Mononuclear cell (primary cell): ENCODE data around the gene MICAL2. TPM values are rescaled to one million over a fixed set of nuclear protein-coding genes. Genes with fewer than 3 reads are reported as not detected.

Experiments
- H3K27me3 ChIP-seq: 2 replicates; pipeline ENCODE4 v1.6.0; 2011; ENCODE audit warnings: low read length, control low read depth; ENCODE audit not compliant: insufficient read depth
- H3K4me1 ChIP-seq: 2 replicates; pipeline ENCODE4 v1.5.1; 2011; ENCODE audit warnings: mild to moderate bottlenecking, low read length, control low read depth; ENCODE audit not compliant: insufficient read depth
- H3K4me3 ChIP-seq: 2 replicates; pipeline ENCODE4 v1.5.1; 2011; ENCODE audit warnings: mild to moderate bottlenecking, low read length, moderate library complexity
- H3K9me3 ChIP-seq: 2 replicates; pipeline ENCODE4 v1.5.1; 2011; ENCODE audit warnings: low read depth, mild to moderate bottlenecking, control low read depth, low read length
- total RNA-seq: library from RNA; depleted of rRNA; stranded (reverse); fragments of >200 nt; gene quantifications from one replicate; pipeline ENCODE4 v1.2.3, GENCODE V29; 2012

MICAL2 gene
- total RNA-seq, 1 donor: 14.5 TPM

- H3K4me1 ChIP-seq: peaks cover 56% of the 10 kb centered on the region
- H3K9me3 ChIP-seq: no peaks in the 10 kb centered on the region
- H3K27me3 ChIP-seq: no peaks in the 10 kb centered on the region
- no peak overlapping the region for H3K4me3 ChIP-seq
Measured at GRCh38 chr11:12220305-12220704, 109.9 kb downstream of the MICAL2 start.

- Histone ChIP-seq H3K4me1 (peaks cover 53% of the 10 kb centered on the region), H3K27me3 (no peaks in the 10 kb centered on the region), H3K4me3 (no peak overlapping the region)
Measured at GRCh38 chr11:12221051-12221535, 110.7 kb downstream of the MICAL2 start.

DNA sequence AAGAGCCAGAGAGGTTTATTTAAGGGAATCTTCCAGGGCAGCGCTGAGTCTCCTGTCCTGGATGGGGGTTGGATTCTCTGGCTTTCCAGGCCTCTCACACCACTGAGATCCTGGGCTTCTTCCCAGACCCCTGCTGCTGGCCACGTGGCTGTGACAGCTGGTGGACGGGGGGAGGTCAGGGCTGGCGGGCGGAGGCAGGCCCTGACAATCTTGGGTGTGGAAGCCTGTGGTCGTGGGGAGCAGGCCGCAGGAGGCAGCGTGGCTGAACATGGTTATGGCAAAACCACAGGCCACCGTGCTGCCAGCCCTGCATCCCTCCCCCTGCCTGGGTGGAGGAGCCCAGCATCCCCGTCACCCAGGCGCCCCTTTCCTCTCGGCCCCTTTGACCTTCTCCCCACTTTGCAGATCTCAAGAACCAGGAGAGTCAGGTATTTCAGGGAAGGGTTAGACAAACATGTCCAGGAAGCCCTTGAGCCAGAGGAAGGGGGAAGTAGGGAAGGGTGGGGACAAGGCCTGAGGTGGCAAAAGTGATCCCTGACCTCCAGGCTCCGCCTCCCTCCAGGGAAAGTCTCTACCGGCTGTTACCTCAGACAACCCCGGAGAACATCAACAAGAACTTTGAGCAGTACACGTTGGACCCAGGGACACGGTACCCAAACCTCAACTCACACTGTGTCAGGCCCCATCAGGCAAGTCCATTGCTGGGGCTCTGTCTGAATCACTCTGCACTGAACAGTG is 111.8 kb downstream of the MICAL2 start:
- Histone ChIP-seq H3K4me3 (no peak overlapping the region), H3K27me3 (no peaks in the 10 kb centered on the region), H3K4me1 (peaks cover 45% of the 10 kb centered on the region), H3K9me3 (no peaks in the 10 kb centered on the region)

More at GRCh38 chr11:12221051-12221535, 110.7 kb downstream of the MICAL2 start:
- no peaks in the 10 kb centered on the region for H3K9me3 ChIP-seq

GRCh38 chr11:12223771-12224536 is 113.6 kb downstream of the MICAL2 start:
- Histone ChIP-seq H3K27me3 (no peaks in the 10 kb centered on the region), H3K9me3 (no peaks in the 10 kb centered on the region), H3K4me1 (peaks cover 44% of the 10 kb centered on the region), H3K4me3 (no peak overlapping the region)

- H3K9me3 ChIP-seq: no peaks in the 10 kb centered on the region
- H3K4me3 ChIP-seq: no peak overlapping the region
- no peaks in the 10 kb centered on the region for H3K27me3 ChIP-seq
- H3K4me1 ChIP-seq: peaks cover 44% of the 10 kb centered on the region
Measured at GRCh38 chr11:12224537-12224893, 114.1 kb downstream of the MICAL2 start.

GRCh38 chr11:12225046-12225739 is 114.8 kb downstream of the MICAL2 start:
- no peaks in the 10 kb centered on the region for H3K9me3 ChIP-seq
- peaks cover 44% of the 10 kb centered on the region for H3K4me1 ChIP-seq
- H3K4me3 ChIP-seq: no peak overlapping the region
- H3K27me3 ChIP-seq: no peaks in the 10 kb centered on the region

- H3K4me1 ChIP-seq: peaks cover 44% of the 10 kb centered on the region
- H3K4me3 ChIP-seq: no peak overlapping the region
- no peaks in the 10 kb centered on the region for H3K27me3 ChIP-seq
- no peaks in the 10 kb centered on the region for H3K9me3 ChIP-seq
Measured at GRCh38 chr11:12226093-12226492, 115.7 kb downstream of the MICAL2 start.

DNA sequence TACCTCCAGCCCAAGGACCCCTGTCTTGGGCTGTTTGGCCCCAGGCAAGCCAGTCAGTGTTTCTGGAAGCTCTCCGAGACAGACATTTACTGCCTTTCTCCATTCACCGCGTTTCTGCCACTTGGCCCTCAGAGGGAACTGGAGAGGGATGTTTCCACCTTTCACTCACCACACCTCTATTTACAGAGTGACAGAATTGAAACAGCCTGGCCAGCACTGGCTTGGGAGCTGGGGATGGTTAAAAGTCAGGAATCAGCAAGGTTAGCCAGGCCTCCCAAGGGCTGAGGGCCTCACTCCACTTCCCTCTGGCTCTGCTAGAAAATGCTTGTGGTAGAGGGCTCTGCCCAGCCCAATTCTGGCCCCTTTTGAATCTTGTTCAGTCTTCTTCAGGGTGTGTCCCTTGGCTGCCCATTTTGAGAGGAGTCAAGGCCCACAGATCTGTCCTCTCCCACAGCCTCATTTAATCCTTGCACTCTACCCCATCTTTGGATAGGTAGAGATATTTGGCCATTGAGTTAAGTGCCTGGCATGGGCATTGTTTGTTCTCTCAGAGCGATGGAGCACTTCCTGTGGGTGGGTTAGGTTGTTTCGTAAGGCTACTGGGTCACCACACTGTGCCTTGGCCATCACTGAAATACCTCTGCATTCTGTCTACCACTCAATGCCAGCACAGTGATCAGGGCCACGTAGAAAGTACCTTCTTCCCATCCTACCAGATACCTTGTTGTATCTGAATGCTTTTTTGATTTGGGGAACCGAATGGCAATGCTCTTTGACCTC is 119.2 kb downstream of the MICAL2 start:
- H3K4me3 ChIP-seq: no peak overlapping the region
- no peaks in the 10 kb centered on the region for H3K9me3 ChIP-seq
- peaks cover 9% of the 10 kb centered on the region for H3K4me1 ChIP-seq
- no peaks in the 10 kb centered on the region for H3K27me3 ChIP-seq

- Histone ChIP-seq H3K4me1 (peaks cover 11% of the 10 kb centered on the region), H3K9me3 (no peaks in the 10 kb centered on the region), H3K27me3 (no peaks in the 10 kb centered on the region), H3K4me3 (no peak overlapping the region)
Measured at GRCh38 chr11:12232160-12232559, 121.8 kb downstream of the MICAL2 start.

- Histone ChIP-seq H3K4me1 (peaks cover 11% of the 10 kb centered on the region), H3K4me3 (no peak overlapping the region), H3K27me3 (no peaks in the 10 kb centered on the region), H3K9me3 (no peaks in the 10 kb centered on the region)
Measured at GRCh38 chr11:12232817-12233601, 122.6 kb downstream of the MICAL2 start.

- Histone ChIP-seq H3K9me3 (no peaks in the 10 kb centered on the region), H3K4me3 (no peak overlapping the region), H3K4me1 (peaks cover 11% of the 10 kb centered on the region), H3K27me3 (no peaks in the 10 kb centered on the region)
Measured at GRCh38 chr11:12233602-12233925, 123.2 kb downstream of the MICAL2 start.

- Histone ChIP-seq H3K27me3 (no peaks in the 10 kb centered on the region), H3K4me1 (peaks cover 11% of the 10 kb centered on the region), H3K9me3 (no peaks in the 10 kb centered on the region), H3K4me3 (no peak overlapping the region)
Measured at GRCh38 chr11:12234221-12234620, 123.8 kb downstream of the MICAL2 start.

DNA sequence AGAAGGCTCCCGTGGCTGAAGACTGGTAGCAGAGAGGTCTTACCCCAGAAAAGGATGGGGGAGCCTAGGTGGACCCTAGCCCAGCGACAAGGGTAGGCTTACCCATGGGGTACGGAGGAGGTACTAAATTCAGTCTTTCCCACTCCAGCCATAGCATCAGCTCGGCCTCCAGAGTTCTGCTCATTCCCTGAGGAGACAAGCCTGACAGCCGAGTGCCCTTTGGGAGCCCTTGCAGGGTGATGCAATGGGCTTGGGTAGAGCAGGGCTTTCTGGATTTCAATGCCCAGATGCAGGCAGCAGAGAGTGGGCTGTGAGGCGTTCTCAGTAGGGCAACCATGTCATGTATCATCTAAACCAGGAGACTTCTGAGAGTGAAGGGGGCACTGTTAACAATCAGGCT is 124.7 kb downstream of the MICAL2 start:
- peaks cover 11% of the 10 kb centered on the region for H3K4me1 ChIP-seq
- no peak overlapping the region for H3K4me3 ChIP-seq
- H3K27me3 ChIP-seq: no peaks in the 10 kb centered on the region
- H3K9me3 ChIP-seq: no peaks in the 10 kb centered on the region

- Histone ChIP-seq H3K4me1 (peaks cover 11% of the 10 kb centered on the region), H3K4me3 (no peak overlapping the region), H3K27me3 (no peaks in the 10 kb centered on the region), H3K9me3 (no peaks in the 10 kb centered on the region)
Measured at GRCh38 chr11:12235553-12235946, 125.2 kb downstream of the MICAL2 start.
